IPS-18a (cell line): ENCODE results near the gene ITCH.
"Not testable (repeated sequence)": the region's sequence is repeated elsewhere in the genome, so short reads cannot be mapped to it uniquely, and the experiment has no call there.

Experiments used
- H3K27ac ChIP-seq: one replicate; pipeline ENCODE4 v1.5.1; 2013; ENCODE audit warnings: low read length
- H3K27me3 ChIP-seq: one replicate; pipeline ENCODE4 v1.6.1; 2013; ENCODE audit warnings: mild to moderate bottlenecking, low read length; ENCODE audit not compliant: control insufficient read depth, insufficient read depth
- H3K36me3 ChIP-seq: one replicate; pipeline ENCODE4 v1.6.1; 2013; ENCODE audit warnings: low read depth, low read length; ENCODE audit not compliant: control insufficient read depth
- H3K4me1 ChIP-seq: one replicate; pipeline ENCODE4 v1.6.1; 2013; ENCODE audit warnings: low read depth, low read length; ENCODE audit not compliant: control insufficient read depth
- H3K4me3 ChIP-seq: one replicate; pipeline ENCODE4 v1.5.1; 2013; ENCODE audit warnings: low read length
- H3K9ac ChIP-seq: one replicate; pipeline ENCODE4 v1.6.1; 2013; ENCODE audit warnings: mild to moderate bottlenecking, low read length, moderate library complexity
- H3K9me3 ChIP-seq: one replicate; pipeline ENCODE4 v1.6.1; 2013; ENCODE audit warnings: low read depth, low read length; ENCODE audit not compliant: control insufficient read depth

Gene ITCH

GRCh38 chr20:34518863-34519262, 155.8 kb downstream of the ITCH start:
- H3K36me3 ChIP-seq, H3K4me3 ChIP-seq, H3K9me3 ChIP-seq, H3K27ac ChIP-seq, H3K9ac ChIP-seq, H3K27me3 ChIP-seq, H3K4me1 ChIP-seq: not testable (repeated sequence)

GRCh38 chr20:34519841-34520240, 156.8 kb downstream of the ITCH start:
- H3K9ac ChIP-seq, H3K27ac ChIP-seq: not testable (repeated sequence)

GRCh38 chr20:34522969-34523871, 160.1 kb downstream of the ITCH start:
- Histone ChIP-seq H3K9me3 (no peaks in the 10 kb centered on the region), H3K9ac (no peak overlapping the region), H3K27me3 (no peaks in the 10 kb centered on the region), H3K4me1 (peaks cover 3% of the 10 kb centered on the region), H3K27ac (no peak overlapping the region), H3K36me3 (peaks cover 16% of the 10 kb centered on the region), H3K4me3 (no peak overlapping the region)

More at GRCh38 chr20:34519841-34520240, 156.8 kb downstream of the ITCH start:
- not testable (repeated sequence) for H3K27me3 ChIP-seq, H3K4me3 ChIP-seq, H3K36me3 ChIP-seq, H3K9me3 ChIP-seq, H3K4me1 ChIP-seq

GRCh38 chr20:34524426-34524825, 161.4 kb downstream of the ITCH start:
- no peaks in the 10 kb centered on the region for H3K9me3 ChIP-seq
- H3K4me3 ChIP-seq = no peak overlapping the region
- no peak overlapping the region for H3K9ac ChIP-seq
- no peak overlapping the region for H3K27ac ChIP-seq
- H3K4me1 ChIP-seq = peaks cover 3% of the 10 kb centered on the region
- H3K27me3 ChIP-seq = no peaks in the 10 kb centered on the region
- peaks cover 26% of the 10 kb centered on the region for H3K36me3 ChIP-seq

- no peaks in the 10 kb centered on the region for H3K27me3 ChIP-seq
- peaks cover 32% of the 10 kb centered on the region for H3K36me3 ChIP-seq
- no peak overlapping the region for H3K27ac ChIP-seq
- H3K9me3 ChIP-seq = no peaks in the 10 kb centered on the region
- peaks cover 3% of the 10 kb centered on the region for H3K4me1 ChIP-seq
- H3K9ac ChIP-seq = no peak overlapping the region
- H3K4me3 ChIP-seq = no peak overlapping the region
These were observed 162.3 kb downstream of the ITCH start for GRCh38 chr20:34525342-34525708.

- H3K27me3 ChIP-seq = no peaks in the 10 kb centered on the region
- H3K4me3 ChIP-seq = no peak overlapping the region
- peaks cover 37% of the 10 kb centered on the region for H3K36me3 ChIP-seq
- H3K9me3 ChIP-seq = no peaks in the 10 kb centered on the region
- H3K4me1 ChIP-seq = peaks cover 3% of the 10 kb centered on the region
- H3K9ac ChIP-seq = no peak overlapping the region
- no peak overlapping the region for H3K27ac ChIP-seq
These were observed 162.8 kb downstream of the ITCH start for GRCh38 chr20:34525709-34526416.

GRCh38 chr20:34526466-34526865, 163.4 kb downstream of the ITCH start:
- Histone ChIP-seq H3K27ac (no peak overlapping the region), H3K27me3 (no peaks in the 10 kb centered on the region), H3K4me3 (no peak overlapping the region), H3K9ac (no peak overlapping the region), H3K36me3 (peaks cover 38% of the 10 kb centered on the region), H3K4me1 (peaks cover 3% of the 10 kb centered on the region), H3K9me3 (no peaks in the 10 kb centered on the region)

- Histone ChIP-seq H3K36me3 (peaks cover 38% of the 10 kb centered on the region), H3K9me3 (no peaks in the 10 kb centered on the region), H3K4me3 (no peak overlapping the region), H3K27ac (no peak overlapping the region), H3K27me3 (no peaks in the 10 kb centered on the region), H3K4me1 (peaks cover 3% of the 10 kb centered on the region), H3K9ac (no peak overlapping the region)
These were observed 163.9 kb downstream of the ITCH start for GRCh38 chr20:34527016-34527415.

GRCh38 chr20:34528921-34529297, 165.8 kb downstream of the ITCH start:
- Histone ChIP-seq H3K27me3 (no peaks in the 10 kb centered on the region), H3K9me3 (no peaks in the 10 kb centered on the region), H3K9ac (no peak overlapping the region), H3K4me3 (no peak overlapping the region), H3K27ac (no peak overlapping the region), H3K36me3 (peaks cover 46% of the 10 kb centered on the region), H3K4me1 (no peaks in the 10 kb centered on the region)

- Histone ChIP-seq H3K9me3 (no peaks in the 10 kb centered on the region), H3K27ac (no peak overlapping the region), H3K27me3 (no peaks in the 10 kb centered on the region), H3K36me3 (peaks cover 54% of the 10 kb centered on the region), H3K4me3 (no peak overlapping the region), H3K4me1 (no peaks in the 10 kb centered on the region), H3K9ac (no peak overlapping the region)
These were observed 166.7 kb downstream of the ITCH start for GRCh38 chr20:34529742-34530141.

- no peak overlapping the region for H3K9ac ChIP-seq
- no peaks in the 10 kb centered on the region for H3K4me1 ChIP-seq
- no peak overlapping the region for H3K4me3 ChIP-seq
- H3K27me3 ChIP-seq = no peaks in the 10 kb centered on the region
- H3K36me3 ChIP-seq = peaks cover 60% of the 10 kb centered on the region
- H3K9me3 ChIP-seq = no peaks in the 10 kb centered on the region
- H3K27ac ChIP-seq = no peak overlapping the region
These were observed 167.3 kb downstream of the ITCH start for GRCh38 chr20:34530342-34530741.
